ENCODE measurements around the gene TEX22. TPM values are rescaled to one million over a fixed set of nuclear protein-coding genes. Genes with fewer than 3 reads are reported as not detected.

Gene TEX22
- total and polyA plus RNA-seq, 11 donors: 0.06 to 1.8 (median 0.60) TPM; not detected in 3

- no peak overlapping the region for H3K27ac ChIP-seq
- H3K27me3 ChIP-seq: no peaks in the 10 kb centered on the region
- ATAC-seq (no peak), DNase-seq (peak in 1 of 5 donors; percentile 44)
- 85 to 89% (median 87%) methylated on average over 27 to 31 of the region's 31 CpGs for WGBS, 4 donors
- intact Hi-C loops (cut with DNase I): no loop called here
- H3K9me3 ChIP-seq: peaks cover 0 to 8% (median 0%) of the 10 kb centered on the region in 12 donors
- TF ChIP-seq POLR2A (IDR thresholded peaks at IDR 0.05) (no peak), CTCF (IDR thresholded peaks at IDR 0.05) (no peak)
- peaks cover 0 to 19% (median 2%) of the 10 kb centered on the region in 9 donors for H3K36me3 ChIP-seq
- H3K4me1 ChIP-seq: peaks cover 0 to 17% (median 0%) of the 10 kb centered on the region in 12 donors
- H3K4me3 ChIP-seq: no peak overlapping the region
Observed at GRCh38 chr14:105436891-105437722, 38.8 kb downstream of the TEX22 start.

GRCh38 chr14:105437723-105438500, 39.6 kb downstream of the TEX22 start:
- TF ChIP-seq POLR2A (IDR thresholded peaks at IDR 0.05) (no peak), CTCF (IDR thresholded peaks at IDR 0.05) (no peak)
- peaks cover 0 to 8% (median 0%) of the 10 kb centered on the region in 12 donors for H3K9me3 ChIP-seq
- no peak overlapping the region for H3K4me3 ChIP-seq
- no peaks in the 10 kb centered on the region for H3K27me3 ChIP-seq
- no peak overlapping the region for H3K27ac ChIP-seq
- ATAC-seq (no peak), DNase-seq (peak in 1 of 5 donors; percentile 53)
- peaks cover 0 to 25% (median 11%) of the 10 kb centered on the region in 9 donors for H3K36me3 ChIP-seq
- H3K4me1 ChIP-seq: peaks cover 0 to 17% (median 0%) of the 10 kb centered on the region in 12 donors
- intact Hi-C loops (cut with DNase I): no loop called here
- WGBS, 4 donors: 88 to 95% (median 90%) methylated on average over 5 to 18 of the region's 18 CpGs

GRCh38 chr14:105439179-105439578, 40.8 kb downstream of the TEX22 start:
- DNase-seq (peak in 1 of 5 donors; percentile 47), ATAC-seq (no peak)
- Histone ChIP-seq H3K27ac (no peak overlapping the region), H3K4me3 (no peak overlapping the region), H3K27me3 (no peaks in the 10 kb centered on the region), H3K36me3 (peaks cover 0 to 30% (median 16%) of the 10 kb centered on the region in 9 donors), H3K4me1 (peaks cover 0 to 17% (median 0%) of the 10 kb centered on the region in 12 donors), H3K9me3 (peaks cover 0 to 8% (median 0%) of the 10 kb centered on the region in 12 donors)
- intact Hi-C loops (cut with DNase I): no loop called here
- TF ChIP-seq POLR2A (IDR thresholded peaks at IDR 0.05) (no peak), CTCF (IDR thresholded peaks at IDR 0.05) (no peak)
- 87 to 91% (median 90%) methylated on average over 4 to 11 of the region's 11 CpGs for WGBS, 4 donors
